GM18951 (cell line): ENCODE results near the gene RCBTB1.

Experiments
- POLR2A ChIP-seq: IDR thresholded peaks from 4 replicates; pipeline ENCODE4 v1.6.1; 2011; ENCODE audit warnings: mild to moderate bottlenecking; ENCODE audit not compliant: insufficient read length, insufficient read depth; ENCODE audit errors: extremely low read depth
- in situ Hi-C: fragments of 300-500 bp; cut with MboI; formaldehyde crosslinking; loops from one replicate; pipeline ENCODE4 v1.12.0; 2022; ENCODE audit warnings: low sequenced_read_pairs, mixed read lengths, inconsistent platforms; ENCODE audit not compliant: unreplicated experiment

RCBTB1 gene

GRCh38 chr13:49502954-49503353 lies 82.4 kb downstream of the RCBTB1 start:
- no peak for TF ChIP-seq POLR2A
- in situ Hi-C loops = no loop called here

GRCh38 chr13:49499889-49500660 lies 85.3 kb downstream of the RCBTB1 start:
- TF ChIP-seq POLR2A = no peak
- in situ Hi-C loops = loop anchor here (10.0 kb wide), 1 partner anchor 105 kb away; no protein-coding TSS in a partner anchor

- in situ Hi-C loops = loop anchor here (10.0 kb wide), 1 partner anchor 107 kb away; no protein-coding TSS in a partner anchor
- TF ChIP-seq POLR2A = no peak
Observed at GRCh38 chr13:49498206-49498605, 87.2 kb downstream of the RCBTB1 start.

GRCh38 chr13:49497272-49497671 lies 88.1 kb downstream of the RCBTB1 start:
- in situ Hi-C loops = loop anchor here (10.0 kb wide), 1 partner anchor 108 kb away; no protein-coding TSS in a partner anchor
- TF ChIP-seq POLR2A = no peak

- in situ Hi-C loops = loop anchor here (10.0 kb wide), 1 partner anchor 108 kb away; no protein-coding TSS in a partner anchor
Observed at GRCh38 chr13:49496837-49497236, 88.5 kb downstream of the RCBTB1 start.

- in situ Hi-C loops = loop anchor here (10.0 kb wide), 1 partner anchor 109 kb away; no protein-coding TSS in a partner anchor
Observed at GRCh38 chr13:49495783-49496762, 89.3 kb downstream of the RCBTB1 start, which contains the start of gene PHF11. Gene PHF11 (plus strand): TSS chr13:49495953. CDS start chr13:49496002, 49 bp downstream.

GRCh38 chr13:49494645-49495044 lies 90.7 kb downstream of the RCBTB1 start:
- TF ChIP-seq POLR2A = no peak
- in situ Hi-C loops = loop anchor here (10.0 kb wide), 1 partner anchor 110 kb away; no protein-coding TSS in a partner anchor

More at GRCh38 chr13:49495783-49496762, 89.3 kb downstream of the RCBTB1 start, which contains the start of gene PHF11:
- peak; percentile 76 for TF ChIP-seq POLR2A

- no peak for TF ChIP-seq POLR2A
- in situ Hi-C loops = no loop called here
Observed at GRCh38 chr13:49488563-49488962, 96.8 kb downstream of the RCBTB1 start.
